ENCODE results near the gene RO60. TPM values are rescaled to one million over a fixed set of nuclear protein-coding genes. Genes with fewer than 3 reads are reported as not detected.
A peak's percentile ranks its signal among the peaks of the same experiment; 100 is the strongest.

The RO60 gene
- 100 to 1,000 TPM; 137 to 185 (median 150) TPM for total RNA-seq

DNA sequence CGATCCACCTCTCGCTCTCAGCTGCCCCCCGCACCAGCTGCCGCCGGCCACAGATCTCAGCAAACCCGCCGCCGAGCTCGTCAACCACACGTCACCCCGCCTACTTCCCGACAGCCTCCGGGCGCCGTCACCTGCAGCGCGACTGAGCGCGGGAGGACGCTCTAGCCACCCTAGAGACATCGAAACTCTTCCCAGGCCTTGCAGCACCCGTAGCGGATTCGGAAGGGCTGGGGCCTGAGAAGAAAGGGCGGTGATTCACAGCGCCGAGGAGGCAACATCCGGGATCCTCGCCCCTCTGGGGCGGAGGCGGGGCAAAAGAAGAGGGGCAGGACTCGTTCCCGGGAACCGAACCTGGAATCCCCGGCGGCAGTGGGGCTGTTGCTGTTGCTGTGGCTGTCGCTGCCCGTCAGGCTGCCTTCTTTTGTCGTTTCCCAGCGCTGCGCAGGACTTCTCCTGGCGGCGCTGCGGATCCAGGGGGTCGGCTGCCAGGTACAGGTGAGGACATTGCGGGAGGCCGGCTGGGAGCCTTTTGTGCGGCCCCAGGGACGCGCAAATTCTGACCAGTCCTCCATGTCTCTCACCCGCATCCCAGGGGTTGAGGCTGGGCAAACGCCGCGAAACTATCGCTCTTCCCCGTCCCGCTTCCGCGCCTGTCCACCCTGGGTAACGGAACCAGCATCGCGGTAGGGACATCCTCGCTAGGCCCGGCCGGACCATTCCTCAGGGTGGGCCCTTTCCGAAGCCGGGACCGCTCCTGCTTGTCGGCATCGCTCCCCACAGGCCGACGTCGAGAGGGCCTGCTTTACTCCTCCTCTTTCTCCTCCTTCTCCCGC, at the start of gene RO60, which contains the start of gene UCHL5:
TSS of gene RO60 (plus strand) at position 331 of the 833 bp plus-strand sequence. CDS start 9,443 bp downstream, outside the sequence.
TSS of gene UCHL5 (minus strand) at position 79 of the 833 bp plus-strand sequence. CDS start 100 bp downstream, outside the sequence.
- peak within 1 kb of the TSS; percentile 97 to 99 (median 98) for H3K27ac ChIP-seq
- no peaks in the 10 kb centered on the region for H3K27me3 ChIP-seq
- TF ChIP-seq POLR2A (IDR thresholded peaks at IDR 0.05) (peak; percentile 44 to 71), POLR2AphosphoS5 (IDR thresholded peaks at IDR 0.05) (peak; percentile 94), EP300 (IDR thresholded peaks at IDR 0.05) (no peak)
- no peaks in the 10 kb centered on the region for H3K9me3 ChIP-seq
- ATAC-seq: peak; percentile 98
- WGBS, 2 donors (ENCODE audit: low coverage in 1 of 2): 0% methylated on average over 1 to 9 of the region's 74 CpGs
- no peaks in the 10 kb centered on the region for H3K36me3 ChIP-seq
- H3K4me1 ChIP-seq: peaks cover 12 to 69% (median 25%) of the 10 kb centered on the region in 3 donors
- peak within 1 kb of the TSS; percentile 81 to 92 for H3K4me3 ChIP-seq

DNA sequence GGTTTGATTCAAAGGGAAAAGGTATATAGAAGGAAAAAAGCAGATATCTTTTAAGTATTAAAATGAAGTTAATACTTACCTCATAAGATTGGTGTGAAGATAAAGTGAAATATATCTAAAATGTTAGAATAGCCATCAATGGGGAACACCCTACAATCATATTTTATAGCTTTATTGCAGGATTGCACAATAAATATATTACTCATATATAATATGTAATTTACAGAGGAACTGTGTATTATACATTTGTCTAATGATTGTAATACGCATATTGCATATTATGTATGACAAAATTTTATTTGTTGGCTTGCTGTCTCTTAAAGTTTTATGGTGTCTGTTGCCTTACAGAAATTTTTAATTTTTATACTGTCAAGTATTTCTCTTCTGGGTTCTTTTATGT, 48.0 kb upstream of the RO60 start:
- H3K4me1 ChIP-seq: peaks cover 0 to 42% (median 0%) of the 10 kb centered on the region in 3 donors

DNA sequence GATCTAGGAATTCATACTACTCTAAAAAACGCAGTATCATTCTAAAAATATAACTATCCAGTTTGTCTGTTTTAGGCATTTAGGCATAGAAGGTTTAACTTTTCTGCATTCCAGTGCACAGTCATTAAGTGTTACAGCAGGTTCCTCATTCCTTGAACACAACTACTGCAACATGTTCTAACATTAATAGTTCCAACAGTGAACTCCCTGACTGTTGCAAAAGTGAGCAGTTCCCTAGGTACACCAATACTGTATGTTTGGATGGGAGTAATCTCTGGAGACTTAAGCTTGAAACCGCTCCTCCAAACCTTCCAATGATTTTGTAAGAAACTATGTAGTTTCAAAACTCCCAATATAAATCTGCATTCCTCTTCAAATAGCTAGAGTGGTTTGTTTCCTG, 46.4 kb upstream of the RO60 start:
- ATAC-seq: peak; percentile 77
- no peaks in the 10 kb centered on the region for H3K9me3 ChIP-seq
- H3K4me3 ChIP-seq: no peak overlapping the region
- H3K4me1 ChIP-seq: peaks cover 0 to 52% (median 0%) of the 10 kb centered on the region in 3 donors
- 34 to 38% methylated on average over 2 of the region's 2 CpGs for WGBS, 2 donors (ENCODE audit: low coverage in 1 of 2)
- TF ChIP-seq, protein P1, sequence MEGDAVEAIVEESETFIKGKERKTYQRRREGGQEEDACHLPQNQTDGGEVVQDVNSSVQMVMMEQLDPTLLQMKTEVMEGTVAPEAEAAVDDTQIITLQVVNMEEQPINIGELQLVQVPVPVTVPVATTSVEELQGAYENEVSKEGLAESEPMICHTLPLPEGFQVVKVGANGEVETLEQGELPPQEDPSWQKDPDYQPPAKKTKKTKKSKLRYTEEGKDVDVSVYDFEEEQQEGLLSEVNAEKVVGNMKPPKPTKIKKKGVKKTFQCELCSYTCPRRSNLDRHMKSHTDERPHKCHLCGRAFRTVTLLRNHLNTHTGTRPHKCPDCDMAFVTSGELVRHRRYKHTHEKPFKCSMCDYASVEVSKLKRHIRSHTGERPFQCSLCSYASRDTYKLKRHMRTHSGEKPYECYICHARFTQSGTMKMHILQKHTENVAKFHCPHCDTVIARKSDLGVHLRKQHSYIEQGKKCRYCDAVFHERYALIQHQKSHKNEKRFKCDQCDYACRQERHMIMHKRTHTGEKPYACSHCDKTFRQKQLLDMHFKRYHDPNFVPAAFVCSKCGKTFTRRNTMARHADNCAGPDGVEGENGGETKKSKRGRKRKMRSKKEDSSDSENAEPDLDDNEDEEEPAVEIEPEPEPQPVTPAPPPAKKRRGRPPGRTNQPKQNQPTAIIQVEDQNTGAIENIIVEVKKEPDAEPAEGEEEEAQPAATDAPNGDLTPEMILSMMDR (IDR thresholded peaks at IDR 0.05): no peak
- TF ChIP-seq POLR2AphosphoS5 (IDR thresholded peaks at IDR 0.05) (peak; percentile 29), POLR2A (IDR thresholded peaks at IDR 0.05) (no peak), EP300 (IDR thresholded peaks at IDR 0.05) (no peak)
- no peaks in the 10 kb centered on the region for H3K36me3 ChIP-seq
- peak overlapping the region; percentile 69 to 76 (median 70) for H3K27ac ChIP-seq
- H3K27me3 ChIP-seq: no peaks in the 10 kb centered on the region

More for the DNA sequence above, 48.0 kb upstream of the RO60 start:
- Histone ChIP-seq H3K9me3 (no peaks in the 10 kb centered on the region), H3K36me3 (no peaks in the 10 kb centered on the region), H3K4me3 (no peak overlapping the region), H3K27ac (no peak overlapping the region), H3K27me3 (no peaks in the 10 kb centered on the region)
- TF ChIP-seq, protein P1 (IDR thresholded peaks at IDR 0.05): no peak
- TF ChIP-seq EP300 (IDR thresholded peaks at IDR 0.05): no peak
- no peak for TF ChIP-seq POLR2A (IDR thresholded peaks at IDR 0.05)
- TF ChIP-seq POLR2AphosphoS5 (IDR thresholded peaks at IDR 0.05): no peak
- no peak for ATAC-seq
- 94 to 95% methylated on average over 1 of the region's 1 CpG for WGBS, 2 donors (ENCODE audit: low coverage in 1 of 2)

DNA sequence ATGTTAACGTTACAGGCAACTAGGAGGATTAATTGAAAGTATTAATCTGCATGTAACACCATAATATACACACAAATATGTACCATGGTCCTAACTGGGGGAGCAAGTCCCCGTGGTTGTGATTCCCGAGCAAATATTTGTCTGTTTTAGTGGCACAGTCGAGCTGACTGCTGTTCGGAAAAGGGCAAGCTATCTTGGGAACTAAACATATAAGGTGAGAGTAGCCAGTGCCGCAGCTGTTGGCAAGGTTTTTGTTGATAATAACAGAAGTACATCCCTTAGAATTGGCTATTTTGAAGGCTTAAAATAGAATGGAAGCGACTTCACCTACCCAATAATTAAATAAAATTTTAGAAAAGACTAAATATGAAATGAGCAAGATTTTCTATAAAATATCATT, 45.7 kb upstream of the RO60 start:
- Histone ChIP-seq H3K27me3 (no peaks in the 10 kb centered on the region), H3K4me3 (peak overlapping the region in 1 of 2 donors; percentile 24), H3K27ac (peak overlapping the region; percentile 69 to 76 (median 70)), H3K9me3 (no peaks in the 10 kb centered on the region), H3K4me1 (peaks cover 0 to 55% (median 0%) of the 10 kb centered on the region in 3 donors), H3K36me3 (no peaks in the 10 kb centered on the region)
- WGBS, 2 donors (ENCODE audit: low coverage in 1 of 2): 36 to 44% methylated on average over 6 to 7 of the region's 7 CpGs
- ATAC-seq: no peak
- TF ChIP-seq EP300 (IDR thresholded peaks at IDR 0.05) (no peak), POLR2A (IDR thresholded peaks at IDR 0.05) (no peak), POLR2AphosphoS5 (IDR thresholded peaks at IDR 0.05) (peak; percentile 44)
- TF ChIP-seq, protein P1 (IDR thresholded peaks at IDR 0.05): no peak

DNA sequence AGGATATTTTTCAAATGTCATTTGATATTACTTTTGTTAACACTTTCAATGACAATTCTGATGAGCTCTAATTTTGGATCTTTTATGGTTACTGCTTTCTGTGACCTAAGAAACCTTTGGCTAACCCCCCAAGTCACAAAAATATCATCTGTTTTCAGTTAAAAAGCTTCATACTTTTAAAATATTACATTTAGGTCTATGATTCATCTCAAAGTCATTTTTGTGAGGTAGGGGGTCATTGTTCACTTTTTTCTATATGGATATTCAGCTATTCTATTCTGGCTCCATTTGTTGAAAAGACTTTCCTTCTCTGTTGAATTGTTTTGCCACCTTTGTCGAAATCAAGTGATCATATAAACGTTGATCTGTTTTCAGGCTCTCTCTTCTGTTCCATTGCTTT, 45.0 kb upstream of the RO60 start:
- TF ChIP-seq EP300 (IDR thresholded peaks at IDR 0.05) (no peak), POLR2A (IDR thresholded peaks at IDR 0.05) (no peak), POLR2AphosphoS5 (IDR thresholded peaks at IDR 0.05) (no peak)
- TF ChIP-seq, protein P1 (IDR thresholded peaks at IDR 0.05): no peak
- ATAC-seq: no peak
- peaks cover 0 to 62% (median 0%) of the 10 kb centered on the region in 3 donors for H3K4me1 ChIP-seq
- H3K4me3 ChIP-seq: no peak overlapping the region
- WGBS, 2 donors (ENCODE audit: low coverage in 1 of 2): 60 to 72% methylated on average over 1 to 2 of the region's 2 CpGs
- H3K36me3 ChIP-seq: no peaks in the 10 kb centered on the region
- H3K27me3 ChIP-seq: no peaks in the 10 kb centered on the region
- H3K27ac ChIP-seq: peak overlapping the region in 3 of 4 donors; percentile 70 to 76 (median 71)
- H3K9me3 ChIP-seq: no peaks in the 10 kb centered on the region
